ENCODE data around the gene UIMC1.
"Not testable (repeated sequence)": the region's sequence is repeated elsewhere in the genome, so short reads cannot be mapped to it uniquely, and the experiment has no call there.

Gene UIMC1

DNA sequence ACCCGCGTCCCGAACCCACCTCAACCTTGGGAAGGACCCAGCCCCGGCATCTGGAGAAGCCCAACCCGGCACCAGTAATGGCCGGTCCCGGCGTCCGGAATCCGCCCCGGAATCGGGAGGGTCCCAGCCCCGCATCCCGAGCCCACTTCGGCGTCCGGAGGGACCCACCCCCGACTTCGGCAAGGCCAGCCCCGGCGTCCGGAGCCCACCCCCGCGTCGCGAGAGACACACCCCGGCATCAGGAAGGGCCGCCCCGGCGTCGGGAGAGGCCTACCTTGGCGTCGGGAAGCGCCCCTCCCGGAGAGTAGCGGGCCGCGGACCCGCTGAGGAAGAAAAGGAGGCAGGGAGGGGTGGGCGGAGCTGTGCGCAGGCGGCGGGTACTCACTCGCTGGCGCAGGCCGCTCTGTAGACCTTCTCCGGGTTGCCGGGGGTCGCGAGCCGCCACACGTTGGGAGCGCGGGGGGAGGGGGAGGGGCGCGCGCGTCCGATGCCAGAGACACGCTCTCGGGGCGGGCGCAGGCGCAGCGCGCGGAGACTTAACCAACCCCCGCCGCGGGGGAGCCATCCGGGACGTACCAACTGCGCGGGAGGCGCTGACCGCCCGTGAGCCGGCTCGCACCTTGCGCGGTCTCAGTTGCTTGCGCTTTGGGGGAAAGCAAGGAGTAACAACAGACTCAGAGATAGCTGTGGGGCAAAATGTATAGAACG is at the start of gene UIMC1:
UIMC1 (minus strand) TSS at position 515 of the 708 bp plus-strand sequence. CDS start 24,164 bp downstream, outside the sequence.
- DNase-seq (ENCODE audit: low read depth in 2 of 2): peak; percentile 84 to 86

DNA sequence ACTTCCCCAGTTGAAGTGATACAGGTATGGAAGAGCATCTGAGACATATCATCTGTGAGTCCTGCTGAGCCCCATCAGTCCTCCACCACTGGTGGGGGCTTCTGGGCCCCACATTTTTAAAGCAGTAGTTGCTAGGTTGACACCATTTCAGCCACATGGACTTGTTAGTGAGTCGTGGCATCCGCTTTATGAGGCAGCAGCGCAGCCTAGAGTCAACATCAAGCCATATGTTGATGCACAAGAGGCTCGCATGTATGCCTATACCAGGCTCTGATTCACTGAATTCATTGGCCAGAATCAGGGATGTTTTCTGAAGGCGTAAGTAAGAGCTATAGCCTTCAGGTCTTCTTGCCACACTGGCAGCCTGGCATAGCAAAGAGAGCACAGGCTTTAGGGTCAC is 42.7 kb upstream of the UIMC1 start:
- DNase-seq (ENCODE audit: low read depth in 2 of 2): no peak

- DNase-seq (ENCODE audit: low read depth in 2 of 2): not testable (repeated sequence)
Observed at GRCh38 chr5:177048531-177048930, 42.0 kb upstream of the UIMC1 start.

DNA sequence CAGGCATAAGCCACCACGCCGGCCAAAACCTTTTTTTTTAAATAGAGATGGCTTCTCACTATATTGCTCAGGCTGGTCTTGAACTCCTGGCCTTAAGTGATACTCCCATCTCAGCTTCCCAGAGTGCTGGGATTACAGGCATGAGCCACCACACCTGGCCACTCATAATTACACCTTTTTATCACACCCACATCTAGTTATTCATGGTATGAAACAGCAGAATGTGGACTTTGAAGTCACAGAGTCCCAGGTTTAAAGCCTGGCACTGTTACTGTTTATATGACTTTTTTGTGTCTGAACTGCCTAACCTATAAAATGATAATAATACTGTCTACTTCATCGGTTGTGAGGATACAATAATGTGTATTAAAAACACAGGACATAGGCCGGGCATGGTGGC is 39.1 kb upstream of the UIMC1 start:
- no peak for DNase-seq (ENCODE audit: low read depth in 2 of 2)

DNA sequence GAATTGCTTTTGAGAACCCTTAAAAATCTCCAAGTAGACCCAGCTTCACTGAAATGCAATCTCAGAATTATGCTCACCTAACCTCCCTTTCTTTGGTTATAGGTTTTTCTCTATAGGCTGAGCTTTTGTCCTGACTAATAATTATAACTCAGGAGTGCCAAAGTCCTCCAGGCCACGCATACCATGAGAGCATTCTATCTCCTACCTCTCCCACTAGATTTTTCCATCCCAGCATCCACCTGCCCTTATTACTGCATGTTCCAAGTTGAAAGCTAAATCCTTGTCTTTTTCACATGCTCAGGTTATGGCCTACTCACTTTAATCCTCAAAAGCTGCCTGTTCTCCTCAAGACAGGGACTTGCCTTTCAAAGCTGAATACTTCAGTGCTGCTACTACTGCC is 38.1 kb upstream of the UIMC1 start:
- no peak for DNase-seq (ENCODE audit: low read depth in 2 of 2)

GRCh38 chr5:177043958-177044357 is 37.4 kb upstream of the UIMC1 start:
- no peak for DNase-seq (ENCODE audit: low read depth in 2 of 2)

GRCh38 chr5:177043114-177043513 is 36.5 kb upstream of the UIMC1 start:
- no peak for DNase-seq (ENCODE audit: low read depth in 2 of 2)

DNA sequence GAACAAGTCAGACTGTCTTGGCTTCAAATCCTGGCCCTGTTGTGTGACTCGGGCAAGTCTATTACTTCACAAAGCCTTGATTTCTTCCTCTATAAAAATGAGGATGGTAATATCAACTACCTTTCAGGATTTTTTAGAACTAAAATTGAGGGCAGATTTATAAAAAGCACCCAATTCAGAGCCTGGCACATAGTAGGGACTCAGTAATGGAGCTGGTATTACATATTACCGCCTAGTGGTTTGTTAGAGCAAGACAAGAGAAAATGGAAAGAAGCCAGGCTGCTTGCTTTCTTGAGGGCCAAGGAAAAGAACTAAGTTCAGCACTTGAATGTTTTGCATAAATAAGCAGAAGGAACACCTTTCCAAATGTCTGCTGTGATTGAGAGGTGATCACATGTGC is 35.4 kb upstream of the UIMC1 start:
- no peak for DNase-seq (ENCODE audit: low read depth in 2 of 2)

DNA sequence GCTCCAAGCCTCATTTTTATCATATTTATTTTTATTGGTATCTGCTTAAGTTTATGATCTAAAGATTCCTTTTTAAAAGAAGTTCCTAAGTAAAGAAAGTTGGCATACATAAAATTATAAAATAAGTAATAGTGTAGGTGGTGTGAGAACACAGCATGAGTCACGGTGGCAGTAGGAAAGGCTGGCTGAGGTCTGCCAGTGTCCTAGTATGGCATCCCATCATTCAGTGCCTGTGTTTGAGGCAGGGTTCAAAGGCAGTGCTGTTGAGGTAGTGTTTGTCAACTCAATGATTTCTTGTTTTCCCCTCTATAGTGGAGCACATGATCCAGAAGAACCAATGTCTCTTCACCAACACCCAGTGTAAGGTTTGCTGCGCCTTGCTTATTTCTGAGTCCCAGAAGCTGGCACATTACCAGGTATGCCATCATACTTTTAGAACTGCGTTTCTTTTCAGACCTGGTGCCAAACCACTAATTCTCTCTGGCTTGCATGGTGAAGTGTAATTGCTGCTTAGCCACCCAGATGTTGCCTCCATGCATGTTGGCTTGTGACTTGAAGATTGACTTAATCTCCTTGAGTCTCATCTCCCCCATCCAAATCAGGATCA is 34.3 kb upstream of the UIMC1 start:
- DNase-seq (ENCODE audit: low read depth in 2 of 2): no peak

- DNase-seq (ENCODE audit: low read depth in 2 of 2): no peak
Observed at GRCh38 chr5:177036921-177037320, 30.3 kb upstream of the UIMC1 start.

- DNase-seq (ENCODE audit: low read depth in 2 of 2): no peak
Observed at GRCh38 chr5:177036443-177036842, 29.9 kb upstream of the UIMC1 start.

DNA sequence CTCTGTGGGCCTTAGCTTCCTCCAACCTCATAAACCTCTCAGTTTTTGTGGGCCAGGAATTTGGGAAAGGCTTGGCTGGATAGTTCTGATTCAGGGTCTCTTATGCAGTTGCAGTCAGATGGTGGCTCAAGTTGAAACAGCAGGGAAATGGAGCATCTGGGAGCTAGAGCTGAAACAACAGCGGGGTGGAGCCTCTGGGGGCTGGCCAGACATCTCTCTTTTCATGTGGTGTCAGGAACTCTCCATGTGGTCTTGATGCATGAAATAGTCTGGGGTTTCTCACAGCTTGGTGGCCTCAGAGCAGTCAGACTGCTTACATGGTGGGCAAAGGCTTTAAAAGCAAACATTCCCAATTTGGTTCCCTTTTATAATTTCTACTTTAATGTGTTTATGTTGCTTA is 29.4 kb upstream of the UIMC1 start:
- DNase-seq (ENCODE audit: low read depth in 2 of 2): no peak

GRCh38 chr5:177029498-177029897 is 22.9 kb upstream of the UIMC1 start:
- DNase-seq (ENCODE audit: low read depth in 2 of 2): no peak

DNA sequence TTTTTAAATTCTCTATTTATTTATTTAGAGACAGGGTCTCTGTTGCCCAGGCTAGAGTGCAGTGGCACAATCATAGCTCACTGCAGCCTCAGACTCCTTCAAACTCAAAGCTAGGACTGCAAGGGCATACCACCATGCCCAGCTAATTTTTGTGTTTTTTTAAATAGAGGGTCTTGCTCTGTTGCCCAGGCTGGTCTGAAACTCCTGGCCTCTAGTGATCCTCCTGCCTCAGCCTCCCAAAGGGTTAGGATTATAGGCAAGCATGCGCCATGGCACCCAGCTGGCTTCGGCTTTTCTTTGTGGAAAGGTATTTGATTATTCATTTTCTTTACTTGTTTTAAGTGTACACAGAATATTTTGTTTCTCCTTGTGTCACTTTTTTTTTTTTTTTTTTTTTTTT is 21.1 kb upstream of the UIMC1 start:
- DNase-seq (ENCODE audit: low read depth in 2 of 2): no peak

GRCh38 chr5:177025101-177025601 is 18.6 kb upstream of the UIMC1 start:
- no peak for DNase-seq (ENCODE audit: low read depth in 2 of 2)

DNA sequence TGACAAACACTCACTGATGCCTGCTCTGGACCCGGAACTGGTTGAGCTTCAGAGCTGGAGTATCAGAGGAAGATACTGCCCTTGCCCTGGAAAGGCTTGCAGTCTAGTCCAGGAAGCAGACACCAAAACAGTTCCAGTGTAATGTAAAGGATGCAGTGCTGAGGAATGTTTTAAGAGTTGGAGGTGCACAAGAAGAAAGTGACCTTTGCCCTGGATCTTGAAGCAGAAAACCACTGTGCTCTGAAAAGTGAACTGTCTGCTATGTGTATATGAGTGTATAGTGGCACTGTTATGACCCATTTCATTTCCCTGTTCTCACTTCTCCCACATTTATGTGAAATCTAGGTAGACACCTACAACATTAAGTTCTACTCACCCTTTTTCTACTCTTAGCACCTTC is 18.0 kb upstream of the UIMC1 start:
- DNase-seq (ENCODE audit: low read depth in 2 of 2): no peak

DNA sequence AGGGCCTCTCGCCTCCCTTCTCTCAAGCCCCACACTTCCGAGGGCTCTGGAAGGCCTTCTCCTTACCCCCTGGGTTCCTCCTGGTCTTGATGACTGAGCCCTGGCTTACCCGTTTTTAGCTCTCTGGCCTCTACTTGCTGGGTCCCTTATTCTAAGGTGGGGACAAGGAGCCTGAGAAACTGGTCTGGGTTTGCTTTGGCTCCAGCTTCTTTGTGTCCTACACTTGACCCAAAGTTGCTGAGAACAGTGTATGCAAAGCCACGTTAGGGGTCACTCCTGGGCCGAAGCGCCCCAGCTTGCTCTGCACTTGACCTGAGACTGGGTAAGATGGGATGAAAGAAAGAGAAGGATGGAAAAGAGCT is 16.7 kb upstream of the UIMC1 start:
- DNase-seq (ENCODE audit: low read depth in 2 of 2): no peak

- peak; percentile 89 to 94 for DNase-seq (ENCODE audit: low read depth in 2 of 2)
Observed at GRCh38 chr5:177022386-177023302, 16.1 kb upstream of the UIMC1 start, which contains the start of gene ZNF346. ZNF346 (plus strand) TSS chr5:177022696; CDS start chr5:177022739, 43 bp downstream.

- DNase-seq (ENCODE audit: low read depth in 2 of 2): no peak
Observed at GRCh38 chr5:177020033-177020432, 13.5 kb upstream of the UIMC1 start.

GRCh38 chr5:177018341-177018740 is 11.8 kb upstream of the UIMC1 start:
- no peak for DNase-seq (ENCODE audit: low read depth in 2 of 2)

- DNase-seq (ENCODE audit: low read depth in 2 of 2): no peak
Observed at GRCh38 chr5:177015156-177015555, 8.6 kb upstream of the UIMC1 start.

- no peak for DNase-seq (ENCODE audit: low read depth in 2 of 2)
Observed at GRCh38 chr5:177010153-177010552, 3.6 kb upstream of the UIMC1 start.

Data from stimulated activated CD4-positive, alpha-beta T cell treated with anti-CD3 and anti-CD28 coated beads, Interleukin-15, amount 100 ng/mL, for 48 hours (primary cell).